ENCODE measurements around the gene DAPL1.

DAPL1 gene

GRCh38 chr2:158766524-158766923 lies 28.6 kb upstream of the DAPL1 start:
- ATAC-seq (ENCODE audit: low read depth) = no peak
- no peaks in the 10 kb centered on the region for H3K9me3 Mint-ChIP-seq
- no peaks in the 10 kb centered on the region for H3K4me1 Mint-ChIP-seq
- no peak overlapping the region for H3K4me3 Mint-ChIP-seq
- H3K27ac Mint-ChIP-seq = no peak overlapping the region
- no peak for DNase-seq (ENCODE audit: low spot score in 2 of 2)
- H3K27me3 Mint-ChIP-seq = peaks cover 1% of the 10 kb centered on the region
- no peaks in the 10 kb centered on the region for H3K36me3 Mint-ChIP-seq

GRCh38 chr2:158772306-158773078 lies 22.6 kb upstream of the DAPL1 start:
- Mint-ChIP-seq H3K4me3 (no peak overlapping the region), H3K9me3 (no peaks in the 10 kb centered on the region), H3K27me3 (peaks cover 2% of the 10 kb centered on the region), H3K36me3 (no peaks in the 10 kb centered on the region), H3K27ac (no peak overlapping the region), H3K4me1 (no peaks in the 10 kb centered on the region)
- no peak for DNase-seq (ENCODE audit: low spot score in 2 of 2)
- ATAC-seq (ENCODE audit: low read depth) = no peak

GRCh38 chr2:158773121-158773520 lies 22.0 kb upstream of the DAPL1 start:
- Mint-ChIP-seq H3K4me3 (no peak overlapping the region), H3K36me3 (no peaks in the 10 kb centered on the region), H3K27me3 (peaks cover 2% of the 10 kb centered on the region), H3K4me1 (no peaks in the 10 kb centered on the region), H3K9me3 (no peaks in the 10 kb centered on the region), H3K27ac (no peak overlapping the region)
- ATAC-seq (ENCODE audit: low read depth) (no peak), DNase-seq (ENCODE audit: low spot score in 2 of 2) (no peak)

GRCh38 chr2:158774681-158775080 lies 20.4 kb upstream of the DAPL1 start:
- Mint-ChIP-seq H3K4me3 (no peak overlapping the region), H3K36me3 (no peaks in the 10 kb centered on the region), H3K9me3 (no peaks in the 10 kb centered on the region), H3K27me3 (peaks cover 3% of the 10 kb centered on the region), H3K4me1 (no peaks in the 10 kb centered on the region), H3K27ac (no peak overlapping the region)
- DNase-seq (ENCODE audit: low spot score in 2 of 2) (no peak), ATAC-seq (ENCODE audit: low read depth) (no peak)

DNA sequence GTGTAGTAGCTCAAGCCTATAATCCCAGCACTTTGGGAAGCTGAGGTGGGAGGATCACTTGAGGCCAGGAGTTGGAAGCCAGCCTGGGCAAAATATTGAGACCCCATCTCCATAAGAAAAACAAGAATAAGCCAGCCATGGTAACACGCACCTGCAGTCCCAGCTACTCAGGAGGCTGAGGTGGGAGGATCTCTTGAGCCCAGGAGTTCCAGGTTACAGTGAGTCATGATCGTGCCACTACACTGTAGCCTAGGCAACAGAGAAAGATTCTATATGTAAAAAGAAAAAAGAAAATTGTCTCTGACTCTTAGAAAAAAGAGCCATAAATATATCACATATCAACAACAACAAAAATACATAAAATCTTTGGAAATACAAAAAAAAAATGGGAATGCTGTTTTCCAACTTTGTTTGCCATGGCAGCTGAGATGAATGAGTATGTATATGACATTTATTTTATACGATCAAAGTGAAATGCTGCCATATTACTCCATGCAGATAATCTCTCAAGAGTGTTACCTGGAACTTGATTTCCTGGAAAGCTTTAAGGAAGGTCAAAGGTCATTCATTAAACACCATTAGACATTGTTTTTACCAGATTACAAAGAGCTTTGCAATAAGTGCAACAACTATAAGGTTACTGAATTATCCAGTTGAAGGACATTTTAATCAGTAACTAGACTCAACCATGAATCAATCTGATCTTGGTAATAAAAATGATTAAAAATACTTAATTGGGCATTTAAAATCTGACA lies 19.7 kb upstream of the DAPL1 start:
- H3K27ac Mint-ChIP-seq = no peak overlapping the region
- ATAC-seq (ENCODE audit: low read depth) (no peak), DNase-seq (ENCODE audit: low spot score in 2 of 2) (no peak)
- H3K4me1 Mint-ChIP-seq = no peaks in the 10 kb centered on the region
- H3K27me3 Mint-ChIP-seq = peaks cover 3% of the 10 kb centered on the region
- no peaks in the 10 kb centered on the region for H3K9me3 Mint-ChIP-seq
- H3K4me3 Mint-ChIP-seq = no peak overlapping the region
- no peaks in the 10 kb centered on the region for H3K36me3 Mint-ChIP-seq

GRCh38 chr2:158776231-158776630 lies 18.9 kb upstream of the DAPL1 start:
- H3K4me1 Mint-ChIP-seq = no peaks in the 10 kb centered on the region
- ATAC-seq (ENCODE audit: low read depth) (no peak), DNase-seq (ENCODE audit: low spot score in 2 of 2) (no peak)
- H3K27ac Mint-ChIP-seq = no peak overlapping the region
- H3K27me3 Mint-ChIP-seq = peaks cover 3% of the 10 kb centered on the region
- no peak overlapping the region for H3K4me3 Mint-ChIP-seq
- no peaks in the 10 kb centered on the region for H3K9me3 Mint-ChIP-seq
- H3K36me3 Mint-ChIP-seq = no peaks in the 10 kb centered on the region

- Mint-ChIP-seq H3K27ac (no peak overlapping the region), H3K4me1 (no peaks in the 10 kb centered on the region), H3K4me3 (no peak overlapping the region), H3K27me3 (peaks cover 1% of the 10 kb centered on the region), H3K9me3 (no peaks in the 10 kb centered on the region), H3K36me3 (no peaks in the 10 kb centered on the region)
- no peak for DNase-seq (ENCODE audit: low spot score in 2 of 2)
- no peak for ATAC-seq (ENCODE audit: low read depth)
These were observed 18.0 kb upstream of the DAPL1 start for GRCh38 chr2:158777077-158777476.

DNA sequence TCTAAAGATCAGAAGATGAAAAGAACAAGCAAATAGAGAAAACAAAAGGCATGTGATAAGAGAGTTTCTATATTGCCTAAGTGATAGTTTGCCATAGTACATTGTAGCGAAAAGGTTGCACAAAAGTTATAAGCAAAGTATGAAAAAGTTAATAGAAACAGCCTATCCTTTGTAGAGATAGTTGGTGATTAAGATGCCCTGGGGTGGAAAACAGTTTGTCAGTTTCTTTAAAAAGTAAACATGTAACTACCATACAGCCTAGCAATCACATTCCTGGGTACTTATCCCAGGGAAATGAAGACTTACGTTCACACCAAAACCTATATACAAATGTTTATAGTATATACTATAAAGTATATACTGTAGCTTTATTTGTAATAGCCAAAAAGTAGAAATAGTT lies 16.9 kb upstream of the DAPL1 start:
- DNase-seq (ENCODE audit: low spot score in 2 of 2) = no peak
- Mint-ChIP-seq H3K27me3 (peaks cover 4% of the 10 kb centered on the region), H3K27ac (no peak overlapping the region), H3K36me3 (no peaks in the 10 kb centered on the region), H3K4me1 (no peaks in the 10 kb centered on the region), H3K9me3 (no peaks in the 10 kb centered on the region), H3K4me3 (no peak overlapping the region)
- no peak for ATAC-seq (ENCODE audit: low read depth)

GRCh38 chr2:158779621-158780020 lies 15.5 kb upstream of the DAPL1 start:
- Mint-ChIP-seq H3K27ac (no peak overlapping the region), H3K36me3 (no peaks in the 10 kb centered on the region), H3K9me3 (no peaks in the 10 kb centered on the region), H3K27me3 (peaks cover 6% of the 10 kb centered on the region), H3K4me1 (peaks cover 5% of the 10 kb centered on the region), H3K4me3 (no peak overlapping the region)
- ATAC-seq (ENCODE audit: low read depth) (no peak), DNase-seq (ENCODE audit: low spot score in 2 of 2) (no peak)

DNA sequence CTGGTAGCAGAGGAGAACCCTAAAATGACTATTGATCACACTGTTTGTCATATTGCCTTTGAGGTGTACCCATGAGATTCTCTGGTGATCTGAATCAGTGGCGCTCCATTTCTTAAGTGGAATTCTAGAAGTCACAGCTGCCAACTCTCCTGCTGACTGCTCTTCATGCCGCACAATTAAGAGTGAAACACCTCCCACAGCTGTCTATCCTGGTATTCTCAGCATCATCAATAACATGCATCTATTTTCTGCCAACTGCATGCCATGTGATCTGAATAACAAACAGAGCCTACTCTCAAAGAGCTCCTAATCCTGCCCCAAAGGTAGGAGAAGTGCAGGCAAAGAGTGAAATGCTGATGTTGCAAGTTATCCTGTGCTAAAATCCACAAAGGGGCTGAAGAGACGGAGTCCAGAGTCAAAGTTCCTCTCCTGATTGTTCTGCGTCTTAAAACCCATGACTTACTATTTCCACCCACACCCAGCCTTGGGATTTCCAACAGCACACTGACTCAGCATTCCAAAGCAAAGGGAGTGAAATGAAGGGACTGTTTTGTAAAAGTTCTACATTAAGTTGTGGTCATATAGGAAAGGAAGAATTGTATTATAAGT lies 13.7 kb upstream of the DAPL1 start:
- DNase-seq (ENCODE audit: low spot score in 2 of 2) (no peak), ATAC-seq (ENCODE audit: low read depth) (no peak)
- H3K9me3 Mint-ChIP-seq = no peaks in the 10 kb centered on the region
- peaks cover 5% of the 10 kb centered on the region for H3K4me1 Mint-ChIP-seq
- H3K36me3 Mint-ChIP-seq = no peaks in the 10 kb centered on the region
- H3K4me3 Mint-ChIP-seq = no peak overlapping the region
- peaks cover 6% of the 10 kb centered on the region for H3K27me3 Mint-ChIP-seq
- no peak overlapping the region for H3K27ac Mint-ChIP-seq

DNA sequence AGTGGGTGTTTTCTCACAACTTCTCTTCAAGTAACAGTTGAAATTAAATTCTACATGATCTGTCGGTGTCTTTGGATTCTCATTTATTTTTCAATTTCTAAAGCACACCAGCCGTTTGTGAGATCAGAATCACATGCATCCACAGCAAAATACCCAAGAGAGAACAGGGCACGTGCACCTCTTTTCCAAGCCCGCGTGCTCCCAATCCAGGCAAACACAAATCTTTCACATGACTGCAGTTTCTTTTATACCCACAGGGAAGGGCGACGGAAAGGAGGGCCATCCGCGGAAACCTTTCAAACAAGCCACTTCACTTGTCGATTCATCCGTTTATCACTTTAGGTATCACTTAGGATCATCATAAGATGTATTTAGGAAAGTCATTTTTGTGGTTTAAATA lies 13.0 kb upstream of the DAPL1 start:
- H3K9me3 Mint-ChIP-seq = no peaks in the 10 kb centered on the region

GRCh38 chr2:158782616-158783015 lies 12.5 kb upstream of the DAPL1 start:
- no peaks in the 10 kb centered on the region for H3K36me3 Mint-ChIP-seq
- H3K4me1 Mint-ChIP-seq = peaks cover 5% of the 10 kb centered on the region
- no peak for DNase-seq (ENCODE audit: low spot score in 2 of 2)
- H3K4me3 Mint-ChIP-seq = no peak overlapping the region
- ATAC-seq (ENCODE audit: low read depth) = no peak
- H3K27me3 Mint-ChIP-seq = peaks cover 6% of the 10 kb centered on the region
- H3K9me3 Mint-ChIP-seq = no peaks in the 10 kb centered on the region
- H3K27ac Mint-ChIP-seq = no peak overlapping the region

More for the DNA sequence above, 13.0 kb upstream of the DAPL1 start:
- DNase-seq (ENCODE audit: low spot score in 2 of 2) (no peak), ATAC-seq (ENCODE audit: low read depth) (no peak)
- H3K36me3 Mint-ChIP-seq = no peaks in the 10 kb centered on the region
- H3K27ac Mint-ChIP-seq = no peak overlapping the region
- peaks cover 6% of the 10 kb centered on the region for H3K27me3 Mint-ChIP-seq
- no peak overlapping the region for H3K4me3 Mint-ChIP-seq
- peaks cover 5% of the 10 kb centered on the region for H3K4me1 Mint-ChIP-seq

- Mint-ChIP-seq H3K27me3 (peaks cover 4% of the 10 kb centered on the region), H3K36me3 (no peaks in the 10 kb centered on the region), H3K27ac (no peak overlapping the region), H3K9me3 (no peaks in the 10 kb centered on the region), H3K4me3 (no peak overlapping the region), H3K4me1 (peaks cover 5% of the 10 kb centered on the region)
- ATAC-seq (ENCODE audit: low read depth) = no peak
- no peak for DNase-seq (ENCODE audit: low spot score in 2 of 2)
These were observed 11.2 kb upstream of the DAPL1 start for GRCh38 chr2:158783923-158784322.

GRCh38 chr2:158786897-158787296 lies 8.2 kb upstream of the DAPL1 start:
- peaks cover 4% of the 10 kb centered on the region for H3K27me3 Mint-ChIP-seq
- no peak overlapping the region for H3K4me3 Mint-ChIP-seq
- no peaks in the 10 kb centered on the region for H3K36me3 Mint-ChIP-seq
- no peak overlapping the region for H3K27ac Mint-ChIP-seq
- DNase-seq (ENCODE audit: low spot score in 2 of 2) (no peak), ATAC-seq (ENCODE audit: low read depth) (no peak)
- H3K9me3 Mint-ChIP-seq = no peaks in the 10 kb centered on the region
- peaks cover 5% of the 10 kb centered on the region for H3K4me1 Mint-ChIP-seq

Data from memory B cell (primary cell).